ENCODE measurements around the gene PRXL2B. TPM values are rescaled to one million over a fixed set of nuclear protein-coding genes. Genes with fewer than 3 reads are reported as not detected.

PRXL2B gene
- polyA plus RNA-seq, 4 donors = 28.9 to 126 (median 47.2) TPM

GRCh38 chr1:2583871-2584351 lies 2.7 kb upstream of the PRXL2B start:
- no peaks in the 10 kb centered on the region for H3K27me3 ChIP-seq (ENCODE audit: control insufficient read depth in 3 of 3, insufficient read depth in 3 of 3, low read length in 3 of 3)
- peak overlapping the region; percentile 4 to 100 (median 32) for H3K27ac ChIP-seq (ENCODE audit: low read depth in 1 of 3, low read length in 2 of 3)
- H3K9me3 ChIP-seq (ENCODE audit: control insufficient read depth in 2 of 2, insufficient read depth in 1 of 2, low read depth in 1 of 2, low read length in 1 of 2) = no peaks in the 10 kb centered on the region
- WGBS, 3 donors = 54 to 69% (median 57%) methylated on average over 14 of the region's 14 CpGs
- FAIRE-seq (no peak), DNase-seq (peak in 1 of 2 donors; percentile 55)
- no peak overlapping the region for H3K4me3 ChIP-seq (ENCODE audit: low read depth in 1 of 3, low read length in 3 of 3)
- H3K4me1 ChIP-seq (ENCODE audit: control insufficient read depth in 3 of 3, insufficient read depth in 2 of 3, low read depth in 1 of 3, low read length in 2 of 3) = peaks cover 1 to 33% (median 8%) of the 10 kb centered on the region in 3 donors
- H3K36me3 ChIP-seq (ENCODE audit: control insufficient read depth in 3 of 3, insufficient read depth in 2 of 3, low read depth in 1 of 3, low read length in 3 of 3) = peaks cover 0 to 26% (median 0%) of the 10 kb centered on the region in 3 donors

- no peaks in the 10 kb centered on the region for H3K27me3 ChIP-seq (ENCODE audit: control insufficient read depth in 3 of 3, insufficient read depth in 3 of 3, low read length in 3 of 3)
- peaks cover 0 to 32% (median 8%) of the 10 kb centered on the region in 3 donors for H3K4me1 ChIP-seq (ENCODE audit: control insufficient read depth in 3 of 3, insufficient read depth in 2 of 3, low read depth in 1 of 3, low read length in 2 of 3)
- peak overlapping the region; percentile 89 to 100 (median 99) for H3K27ac ChIP-seq (ENCODE audit: low read depth in 1 of 3, low read length in 2 of 3)
- 26 to 31% (median 27%) methylated on average over 12 of the region's 12 CpGs for WGBS, 3 donors
- no peak for DNase-seq
- H3K9me3 ChIP-seq (ENCODE audit: control insufficient read depth in 2 of 2, insufficient read depth in 1 of 2, low read depth in 1 of 2, low read length in 1 of 2) = no peaks in the 10 kb centered on the region
- no peak for FAIRE-seq
- peak overlapping the region in 2 of 3 donors; percentile 50 to 78 for H3K4me3 ChIP-seq (ENCODE audit: low read depth in 1 of 3, low read length in 3 of 3)
- H3K36me3 ChIP-seq (ENCODE audit: control insufficient read depth in 3 of 3, insufficient read depth in 2 of 3, low read depth in 1 of 3, low read length in 3 of 3) = peaks cover 0 to 35% (median 2%) of the 10 kb centered on the region in 3 donors
Measured at GRCh38 chr1:2584686-2585317, 1.8 kb upstream of the PRXL2B start.

- H3K4me1 ChIP-seq (ENCODE audit: control insufficient read depth in 3 of 3, insufficient read depth in 2 of 3, low read depth in 1 of 3, low read length in 2 of 3) = peaks cover 0 to 32% (median 8%) of the 10 kb centered on the region in 3 donors
Measured at GRCh38 chr1:2585318-2586092, 1.1 kb upstream of the PRXL2B start.

GRCh38 chr1:2587071-2587859 lies 688 bp downstream of the PRXL2B start:
- H3K9me3 ChIP-seq (ENCODE audit: control insufficient read depth in 2 of 2, insufficient read depth in 1 of 2, low read depth in 1 of 2, low read length in 1 of 2) = no peaks in the 10 kb centered on the region
- H3K27me3 ChIP-seq (ENCODE audit: control insufficient read depth in 3 of 3, insufficient read depth in 3 of 3, low read length in 3 of 3) = no peaks in the 10 kb centered on the region
- H3K27ac ChIP-seq (ENCODE audit: low read depth in 1 of 3, low read length in 2 of 3) = peak overlapping the region; percentile 66 to 88 (median 77)
- 7 to 9% (median 7%) methylated on average over 27 to 52 of the region's 52 CpGs for WGBS, 3 donors
- DNase-seq (peak; percentile 49 to 62), FAIRE-seq (no peak)
- peaks cover 0 to 46% (median 5%) of the 10 kb centered on the region in 3 donors for H3K36me3 ChIP-seq (ENCODE audit: control insufficient read depth in 3 of 3, insufficient read depth in 2 of 3, low read depth in 1 of 3, low read length in 3 of 3)
- H3K4me3 ChIP-seq (ENCODE audit: low read depth in 1 of 3, low read length in 3 of 3) = peak overlapping the region; percentile 67 to 88 (median 78)
- H3K4me1 ChIP-seq (ENCODE audit: control insufficient read depth in 3 of 3, insufficient read depth in 2 of 3, low read depth in 1 of 3, low read length in 2 of 3) = peaks cover 0 to 30% (median 8%) of the 10 kb centered on the region in 3 donors

More at GRCh38 chr1:2585318-2586092, 1.1 kb upstream of the PRXL2B start:
- H3K27ac ChIP-seq (ENCODE audit: low read depth in 1 of 3, low read length in 2 of 3) = peak overlapping the region; percentile 89 to 100 (median 99)
- peaks cover 0 to 42% (median 5%) of the 10 kb centered on the region in 3 donors for H3K36me3 ChIP-seq (ENCODE audit: control insufficient read depth in 3 of 3, insufficient read depth in 2 of 3, low read depth in 1 of 3, low read length in 3 of 3)
- DNase-seq = peak; percentile 90 to 95
- no peaks in the 10 kb centered on the region for H3K9me3 ChIP-seq (ENCODE audit: control insufficient read depth in 2 of 2, insufficient read depth in 1 of 2, low read depth in 1 of 2, low read length in 1 of 2)
- peak overlapping the region; percentile 50 to 88 (median 78) for H3K4me3 ChIP-seq (ENCODE audit: low read depth in 1 of 3, low read length in 3 of 3)
- 1% methylated on average over 26 to 28 of the region's 28 CpGs for WGBS, 3 donors
- no peak for FAIRE-seq
- no peaks in the 10 kb centered on the region for H3K27me3 ChIP-seq (ENCODE audit: control insufficient read depth in 3 of 3, insufficient read depth in 3 of 3, low read length in 3 of 3)

GRCh38 chr1:2587860-2588571 lies 1.4 kb downstream of the PRXL2B start:
- Histone ChIP-seq H3K27ac (ENCODE audit: low read depth in 1 of 3, low read length in 2 of 3) (no peak overlapping the region), H3K27me3 (ENCODE audit: control insufficient read depth in 3 of 3, insufficient read depth in 3 of 3, low read length in 3 of 3) (no peaks in the 10 kb centered on the region), H3K4me3 (ENCODE audit: low read depth in 1 of 3, low read length in 3 of 3) (peak overlapping the region in 2 of 3 donors; percentile 78 to 88), H3K9me3 (ENCODE audit: control insufficient read depth in 2 of 2, insufficient read depth in 1 of 2, low read depth in 1 of 2, low read length in 1 of 2) (no peaks in the 10 kb centered on the region), H3K36me3 (ENCODE audit: control insufficient read depth in 3 of 3, insufficient read depth in 2 of 3, low read depth in 1 of 3, low read length in 3 of 3) (peaks cover 0 to 46% (median 5%) of the 10 kb centered on the region in 3 donors), H3K4me1 (ENCODE audit: control insufficient read depth in 3 of 3, insufficient read depth in 2 of 3, low read depth in 1 of 3, low read length in 2 of 3) (peaks cover 0 to 22% (median 8%) of the 10 kb centered on the region in 3 donors)
- FAIRE-seq = no peak
- DNase-seq = no peak
- WGBS, 3 donors = 57 to 76% (median 72%) methylated on average over 19 of the region's 19 CpGs

DNA sequence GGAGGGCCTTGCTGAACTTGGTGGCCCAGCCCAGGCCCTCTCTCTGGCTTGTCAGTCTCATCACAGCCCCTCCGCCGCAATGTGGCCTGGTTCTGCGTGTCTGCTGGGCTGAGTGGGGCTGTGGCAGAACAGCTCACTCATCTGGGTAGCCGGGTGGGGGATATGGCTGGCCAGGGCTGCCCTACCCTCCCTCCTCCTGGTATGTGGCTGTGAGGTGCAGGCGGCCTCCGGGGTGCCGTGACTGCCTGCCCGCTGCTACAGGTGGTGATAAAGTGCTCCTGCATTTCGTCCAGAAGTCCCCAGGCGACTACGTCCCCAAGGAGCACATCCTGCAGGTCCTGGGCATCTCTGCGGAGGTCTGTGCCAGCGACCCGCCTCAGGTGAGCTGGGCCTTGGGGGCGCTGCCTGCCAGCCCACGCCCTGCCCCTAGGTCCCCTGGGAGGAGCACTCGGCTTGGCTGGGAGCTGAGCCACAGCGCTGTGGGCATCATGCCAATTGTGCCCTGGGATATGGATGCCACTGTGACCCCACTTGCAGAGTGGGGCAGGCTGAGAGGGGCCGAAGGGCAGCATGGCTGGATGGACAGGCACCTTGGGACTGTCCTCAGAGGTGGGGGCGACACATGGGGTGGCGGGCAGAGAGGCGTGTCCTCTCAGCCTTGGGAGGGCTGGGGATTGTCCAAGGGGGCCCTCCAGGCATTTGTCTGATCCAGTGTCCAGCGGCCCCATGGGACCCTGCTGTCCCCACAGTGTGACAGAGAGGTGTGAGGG lies 2.3 kb downstream of the PRXL2B start:
- WGBS, 3 donors = 72 to 84% (median 77%) methylated on average over 22 to 23 of the region's 23 CpGs
- peaks cover 0 to 14% (median 5%) of the 10 kb centered on the region in 3 donors for H3K4me1 ChIP-seq (ENCODE audit: control insufficient read depth in 3 of 3, insufficient read depth in 2 of 3, low read depth in 1 of 3, low read length in 2 of 3)
- peak overlapping the region in 2 of 3 donors; percentile 6 to 88 for H3K4me3 ChIP-seq (ENCODE audit: low read depth in 1 of 3, low read length in 3 of 3)
- no peak for FAIRE-seq
- H3K27me3 ChIP-seq (ENCODE audit: control insufficient read depth in 3 of 3, insufficient read depth in 3 of 3, low read length in 3 of 3) = no peaks in the 10 kb centered on the region
- H3K27ac ChIP-seq (ENCODE audit: low read depth in 1 of 3, low read length in 2 of 3) = no peak overlapping the region
- no peaks in the 10 kb centered on the region for H3K9me3 ChIP-seq (ENCODE audit: control insufficient read depth in 2 of 2, insufficient read depth in 1 of 2, low read depth in 1 of 2, low read length in 1 of 2)
- H3K36me3 ChIP-seq (ENCODE audit: control insufficient read depth in 3 of 3, insufficient read depth in 2 of 3, low read depth in 1 of 3, low read length in 3 of 3) = peaks cover 0 to 40% (median 5%) of the 10 kb centered on the region in 3 donors
- DNase-seq = no peak

GRCh38 chr1:2589431-2590232 lies 3.1 kb downstream of the PRXL2B start:
- Histone ChIP-seq H3K4me3 (ENCODE audit: low read depth in 1 of 3, low read length in 3 of 3) (no peak overlapping the region), H3K9me3 (ENCODE audit: control insufficient read depth in 2 of 2, insufficient read depth in 1 of 2, low read depth in 1 of 2, low read length in 1 of 2) (no peaks in the 10 kb centered on the region), H3K27me3 (ENCODE audit: control insufficient read depth in 3 of 3, insufficient read depth in 3 of 3, low read length in 3 of 3) (no peaks in the 10 kb centered on the region), H3K36me3 (ENCODE audit: control insufficient read depth in 3 of 3, insufficient read depth in 2 of 3, low read depth in 1 of 3, low read length in 3 of 3) (peaks cover 0 to 36% (median 5%) of the 10 kb centered on the region in 3 donors), H3K4me1 (ENCODE audit: control insufficient read depth in 3 of 3, insufficient read depth in 2 of 3, low read depth in 1 of 3, low read length in 2 of 3) (peaks cover 0 to 6% (median 4%) of the 10 kb centered on the region in 3 donors), H3K27ac (ENCODE audit: low read depth in 1 of 3, low read length in 2 of 3) (no peak overlapping the region)
- 86 to 91% (median 88%) methylated on average over 25 of the region's 25 CpGs for WGBS, 3 donors
- DNase-seq = no peak
- FAIRE-seq = no peak

Measured in small intestine (tissue), 7 donors.